Measurements from ENCODE around the gene KCNE2. TPM values are rescaled to one million over a fixed set of nuclear protein-coding genes. Genes with fewer than 3 reads are reported as not detected.

The KCNE2 gene
- total RNA-seq, 1 donor from 2014 or later = not detected

DNA sequence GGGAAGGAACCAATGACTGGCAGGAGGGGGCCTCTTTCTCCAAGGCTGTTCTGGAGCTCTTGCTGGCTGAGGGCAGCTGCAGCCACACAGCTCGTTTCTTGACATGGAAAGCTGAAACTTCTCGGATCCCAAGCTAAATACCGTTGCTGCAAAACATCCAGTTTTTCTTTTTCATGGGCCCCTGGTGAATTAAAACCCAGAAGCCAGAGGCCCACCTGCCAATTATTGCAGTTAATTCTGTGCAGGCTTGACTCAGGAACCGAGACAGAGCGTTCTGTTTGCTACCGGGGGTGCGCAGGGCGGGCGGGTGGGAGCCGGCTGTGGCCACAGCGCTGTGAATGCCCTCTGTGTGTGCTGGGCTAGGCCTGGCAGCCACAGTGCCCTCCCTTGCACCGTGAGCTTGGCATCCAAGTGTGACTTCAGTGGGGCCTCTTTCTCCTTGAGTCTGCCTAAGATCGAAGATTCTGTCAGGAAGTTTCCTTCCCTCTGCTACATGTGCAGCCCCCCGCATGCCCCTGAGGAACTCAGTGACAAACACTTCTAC lies 19.9 kb upstream of the KCNE2 start:
- DNase-seq = no peak
- intact Hi-C loops (cut with micrococcal nuclease) = no loop called here

GRCh38 chr21:34344584-34344983 lies 19.2 kb upstream of the KCNE2 start:
- TF ChIP-seq, protein P1, sequence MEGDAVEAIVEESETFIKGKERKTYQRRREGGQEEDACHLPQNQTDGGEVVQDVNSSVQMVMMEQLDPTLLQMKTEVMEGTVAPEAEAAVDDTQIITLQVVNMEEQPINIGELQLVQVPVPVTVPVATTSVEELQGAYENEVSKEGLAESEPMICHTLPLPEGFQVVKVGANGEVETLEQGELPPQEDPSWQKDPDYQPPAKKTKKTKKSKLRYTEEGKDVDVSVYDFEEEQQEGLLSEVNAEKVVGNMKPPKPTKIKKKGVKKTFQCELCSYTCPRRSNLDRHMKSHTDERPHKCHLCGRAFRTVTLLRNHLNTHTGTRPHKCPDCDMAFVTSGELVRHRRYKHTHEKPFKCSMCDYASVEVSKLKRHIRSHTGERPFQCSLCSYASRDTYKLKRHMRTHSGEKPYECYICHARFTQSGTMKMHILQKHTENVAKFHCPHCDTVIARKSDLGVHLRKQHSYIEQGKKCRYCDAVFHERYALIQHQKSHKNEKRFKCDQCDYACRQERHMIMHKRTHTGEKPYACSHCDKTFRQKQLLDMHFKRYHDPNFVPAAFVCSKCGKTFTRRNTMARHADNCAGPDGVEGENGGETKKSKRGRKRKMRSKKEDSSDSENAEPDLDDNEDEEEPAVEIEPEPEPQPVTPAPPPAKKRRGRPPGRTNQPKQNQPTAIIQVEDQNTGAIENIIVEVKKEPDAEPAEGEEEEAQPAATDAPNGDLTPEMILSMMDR (IDR thresholded peaks at IDR 0.05; ENCODE audit: borderline replicate concordance) = no peak
- no peak for DNase-seq
- Histone ChIP-seq H3K9me3 (replicated peaks) (no peaks in the 10 kb centered on the region), H3K4me3 (no peak overlapping the region), H3K4me1 (peaks cover 33% of the 10 kb centered on the region), H3K36me3 (no peaks in the 10 kb centered on the region), H3K27ac (replicated peaks) (peak overlapping the region; percentile 62), H3K27me3 (ENCODE audit: low read depth) (no peaks in the 10 kb centered on the region)
- intact Hi-C loops (cut with micrococcal nuclease) = no loop called here

More for the DNA sequence above, 19.9 kb upstream of the KCNE2 start:
- Histone ChIP-seq H3K27ac (replicated peaks) (peak overlapping the region; percentile 62), H3K36me3 (no peaks in the 10 kb centered on the region), H3K27me3 (ENCODE audit: low read depth) (no peaks in the 10 kb centered on the region), H3K4me1 (peaks cover 33% of the 10 kb centered on the region), H3K9me3 (replicated peaks) (no peaks in the 10 kb centered on the region), H3K4me3 (no peak overlapping the region)
- TF ChIP-seq, protein P1 (IDR thresholded peaks at IDR 0.05; ENCODE audit: borderline replicate concordance) = no peak

DNA sequence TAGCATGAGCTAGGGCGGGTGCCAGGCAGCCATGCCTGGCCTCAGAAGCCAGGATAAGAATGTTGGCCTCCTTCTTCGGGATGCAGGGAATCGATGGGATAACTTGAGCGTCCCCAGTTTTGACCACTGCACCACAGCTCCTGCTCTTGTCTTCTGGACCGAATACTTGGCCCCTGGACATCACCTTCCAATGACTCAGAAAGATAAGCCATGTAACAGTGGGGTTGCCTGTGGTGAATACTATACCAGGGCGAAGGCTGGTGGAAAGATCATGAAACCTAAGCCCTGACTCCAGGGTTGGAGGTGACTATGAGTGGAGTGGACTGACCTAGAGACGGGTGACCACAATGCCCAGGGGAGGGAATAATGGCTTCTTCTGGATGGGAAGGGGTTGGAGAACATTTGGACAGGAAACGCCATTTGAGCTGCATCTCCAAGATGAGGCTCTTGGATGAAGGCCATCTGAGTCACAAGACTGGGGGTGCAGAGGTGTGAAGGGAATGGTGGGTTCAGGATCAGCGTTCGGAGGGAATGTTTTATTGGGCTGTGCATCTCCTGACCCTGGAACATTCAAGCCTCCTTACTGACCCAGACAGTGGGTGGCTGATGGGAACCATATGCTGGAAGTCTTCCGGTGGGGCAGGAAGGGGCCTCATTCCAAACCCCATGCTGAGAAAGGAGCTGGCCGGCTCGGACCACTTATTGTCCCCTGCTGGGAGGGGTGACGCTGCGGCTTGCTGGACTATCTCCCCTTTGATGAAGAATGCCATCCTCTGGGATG lies 18.5 kb upstream of the KCNE2 start:
- TF ChIP-seq, protein P1 (IDR thresholded peaks at IDR 0.05; ENCODE audit: borderline replicate concordance) = no peak
- intact Hi-C loops (cut with micrococcal nuclease) = loop anchor here (5.0 kb wide), 1 partner anchor 423 kb away; no protein-coding TSS in a partner anchor
- DNase-seq = peak; percentile 27
- H3K9me3 ChIP-seq (replicated peaks) = no peaks in the 10 kb centered on the region
- no peaks in the 10 kb centered on the region for H3K36me3 ChIP-seq
- H3K27me3 ChIP-seq (ENCODE audit: low read depth) = no peaks in the 10 kb centered on the region
- peak overlapping the region; percentile 62 for H3K27ac ChIP-seq (replicated peaks)
- peaks cover 33% of the 10 kb centered on the region for H3K4me1 ChIP-seq
- no peak overlapping the region for H3K4me3 ChIP-seq

DNA sequence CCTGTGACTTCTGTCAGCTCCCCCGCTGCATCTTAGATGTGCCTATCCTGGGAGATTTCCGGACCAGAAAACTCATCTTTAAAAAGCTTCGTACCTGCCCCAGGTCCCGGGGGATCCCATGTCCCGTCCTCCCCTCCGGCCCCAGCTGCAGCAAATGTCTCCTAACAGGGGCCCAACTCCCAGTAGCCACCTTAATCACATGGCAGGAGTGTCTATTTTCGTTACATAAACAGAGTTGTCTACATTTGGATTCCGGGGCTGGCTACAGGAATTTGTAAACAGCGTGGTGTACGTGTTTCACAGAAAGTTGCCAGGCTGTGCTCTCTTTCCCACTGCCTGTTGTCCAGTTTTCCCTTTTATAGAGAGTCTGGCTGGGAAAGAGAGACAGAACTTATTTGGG lies 17.9 kb upstream of the KCNE2 start:
- Histone ChIP-seq H3K4me1 (peaks cover 33% of the 10 kb centered on the region), H3K4me3 (no peak overlapping the region), H3K9me3 (replicated peaks) (no peaks in the 10 kb centered on the region), H3K27me3 (ENCODE audit: low read depth) (no peaks in the 10 kb centered on the region), H3K27ac (replicated peaks) (peak overlapping the region; percentile 62), H3K36me3 (no peaks in the 10 kb centered on the region)
- TF ChIP-seq, protein P1 (IDR thresholded peaks at IDR 0.05; ENCODE audit: borderline replicate concordance) = no peak
- DNase-seq = no peak
- intact Hi-C loops (cut with micrococcal nuclease) = loop anchor here (5.0 kb wide), 1 partner anchor 424 kb away; no protein-coding TSS in a partner anchor

- intact Hi-C loops (cut with micrococcal nuclease) = loop anchor here (5.0 kb wide), 1 partner anchor 427 kb away; no protein-coding TSS in a partner anchor
Measured at GRCh38 chr21:34348890-34349519, 14.8 kb upstream of the KCNE2 start.

More at GRCh38 chr21:34348890-34349519, 14.8 kb upstream of the KCNE2 start:
- H3K36me3 ChIP-seq = no peaks in the 10 kb centered on the region
- TF ChIP-seq, protein P1 (IDR thresholded peaks at IDR 0.05; ENCODE audit: borderline replicate concordance) = no peak
- H3K27ac ChIP-seq (replicated peaks) = no peak overlapping the region
- no peaks in the 10 kb centered on the region for H3K9me3 ChIP-seq (replicated peaks)
- peaks cover 6% of the 10 kb centered on the region for H3K27me3 ChIP-seq (ENCODE audit: low read depth)
- no peak overlapping the region for H3K4me3 ChIP-seq
- DNase-seq = no peak
- peaks cover 33% of the 10 kb centered on the region for H3K4me1 ChIP-seq
